Non-pigmented ciliary epithelial cell (primary cell): ENCODE measurements around the gene GDNF.
A peak's percentile ranks its signal among the peaks of the same experiment; 100 is the strongest.
"Not testable (repeated sequence)": the region's sequence is repeated elsewhere in the genome, so short reads cannot be mapped to it uniquely, and the experiment has no call there.

Source experiments
- DNase-seq: peaks from one replicate; pipeline ENCODE4 v3.0.0-alpha.2; 2010; ENCODE audit warnings: low read depth

The GDNF gene

GRCh38 chr5:37816331-37816730, 23.5 kb downstream of the GDNF start:
- DNase-seq: no peak

DNA sequence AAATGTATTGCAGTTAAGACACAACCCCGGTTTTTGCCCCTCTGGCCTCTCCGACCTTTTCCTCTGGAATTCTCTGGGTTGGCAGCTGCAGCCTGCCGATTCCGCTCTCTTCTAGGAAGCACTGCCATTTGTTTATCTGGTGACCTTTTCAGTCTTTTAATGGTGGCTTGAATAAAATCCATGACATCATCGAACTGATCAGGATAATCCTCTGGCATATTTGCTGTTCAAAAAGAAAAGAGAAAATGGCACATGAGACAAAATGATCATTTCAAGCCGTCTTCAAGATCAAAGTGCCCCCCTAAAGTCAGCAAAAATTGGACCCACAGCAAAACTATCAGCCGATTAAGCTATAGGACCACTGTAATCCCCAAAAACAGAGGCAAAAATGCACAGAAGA, 23.9 kb downstream of the GDNF start:
- DNase-seq: no peak

DNA sequence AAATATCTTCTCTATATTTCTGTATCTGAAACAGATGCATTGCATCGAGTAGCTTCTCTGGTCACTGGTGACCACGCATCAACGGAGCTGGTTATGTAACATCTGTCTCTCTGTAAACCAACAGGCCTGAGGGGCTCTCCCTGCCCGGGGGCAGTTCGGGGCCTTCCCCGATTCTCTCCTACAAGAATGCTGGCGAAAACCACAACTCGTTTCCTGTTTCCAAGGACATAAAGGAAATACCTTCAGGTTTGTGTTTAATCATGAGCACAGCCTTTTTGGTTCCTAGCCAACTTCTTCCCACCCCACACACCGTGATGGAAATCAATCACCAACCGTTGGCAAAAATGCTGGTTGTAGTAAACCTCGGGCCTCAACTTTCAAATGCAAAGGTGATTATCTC, 25.1 kb downstream of the GDNF start:
- no peak for DNase-seq

DNA sequence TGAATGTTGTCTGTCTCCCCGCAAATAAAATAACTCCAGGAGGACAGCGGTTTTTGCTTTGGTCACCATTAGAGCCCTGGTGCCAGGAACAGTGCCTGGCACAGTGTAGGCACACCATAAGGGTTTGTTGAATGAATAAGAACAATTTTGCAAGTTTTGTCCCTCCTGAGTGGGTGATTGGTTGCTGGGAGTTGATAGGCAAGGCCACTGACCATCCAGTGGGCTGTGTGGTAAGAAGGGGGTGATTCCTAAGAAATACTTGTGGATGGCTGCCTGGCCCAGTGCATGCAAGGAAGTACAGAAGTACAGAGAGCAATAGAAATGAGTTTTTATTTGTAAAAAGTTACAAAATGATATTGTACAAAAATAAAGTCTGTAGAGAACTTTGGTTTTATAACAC, 27.5 kb downstream of the GDNF start:
- no peak for DNase-seq

DNA sequence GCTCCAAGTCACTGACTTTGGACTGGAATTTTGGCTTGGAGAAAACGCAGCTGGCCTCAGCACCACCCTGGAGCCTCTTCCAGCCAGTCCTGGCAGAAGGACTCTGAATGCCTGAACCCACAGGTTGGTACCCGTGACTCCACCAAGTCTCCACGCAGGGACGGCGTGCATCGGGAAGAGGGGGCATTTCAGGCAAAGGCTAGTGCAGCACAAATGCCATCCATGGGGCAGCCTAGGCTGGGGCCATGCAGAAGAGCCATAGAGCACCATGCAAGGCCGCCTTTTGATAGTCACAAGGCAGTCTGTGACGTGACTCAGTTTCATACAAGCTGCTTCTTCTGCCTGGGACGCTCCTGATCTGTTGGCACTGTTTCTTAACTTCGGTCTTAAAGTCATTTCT, 28.0 kb downstream of the GDNF start:
- no peak for DNase-seq

- no peak for DNase-seq
These were observed 29.5 kb downstream of the GDNF start for GRCh38 chr5:37810311-37810710.

DNA sequence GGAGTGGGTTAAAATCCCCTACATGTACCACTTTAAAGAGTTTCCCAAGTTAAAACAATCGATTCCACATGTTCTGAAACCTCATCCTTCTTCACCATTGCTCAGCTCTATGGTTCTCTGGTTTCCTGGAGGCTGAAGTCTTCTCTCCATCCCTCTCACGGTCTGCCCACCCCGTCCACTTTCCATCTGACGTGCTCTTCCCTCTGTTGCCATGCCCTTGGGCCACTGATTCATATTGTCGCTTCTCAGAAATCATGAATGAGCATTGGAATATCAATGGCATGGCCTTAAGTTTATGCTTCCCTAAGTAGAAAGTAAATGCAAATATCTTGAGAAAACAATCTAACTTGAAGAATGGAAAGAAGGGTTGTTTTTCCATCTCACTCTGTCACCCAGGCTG, 30.9 kb downstream of the GDNF start:
- DNase-seq: no peak

DNA sequence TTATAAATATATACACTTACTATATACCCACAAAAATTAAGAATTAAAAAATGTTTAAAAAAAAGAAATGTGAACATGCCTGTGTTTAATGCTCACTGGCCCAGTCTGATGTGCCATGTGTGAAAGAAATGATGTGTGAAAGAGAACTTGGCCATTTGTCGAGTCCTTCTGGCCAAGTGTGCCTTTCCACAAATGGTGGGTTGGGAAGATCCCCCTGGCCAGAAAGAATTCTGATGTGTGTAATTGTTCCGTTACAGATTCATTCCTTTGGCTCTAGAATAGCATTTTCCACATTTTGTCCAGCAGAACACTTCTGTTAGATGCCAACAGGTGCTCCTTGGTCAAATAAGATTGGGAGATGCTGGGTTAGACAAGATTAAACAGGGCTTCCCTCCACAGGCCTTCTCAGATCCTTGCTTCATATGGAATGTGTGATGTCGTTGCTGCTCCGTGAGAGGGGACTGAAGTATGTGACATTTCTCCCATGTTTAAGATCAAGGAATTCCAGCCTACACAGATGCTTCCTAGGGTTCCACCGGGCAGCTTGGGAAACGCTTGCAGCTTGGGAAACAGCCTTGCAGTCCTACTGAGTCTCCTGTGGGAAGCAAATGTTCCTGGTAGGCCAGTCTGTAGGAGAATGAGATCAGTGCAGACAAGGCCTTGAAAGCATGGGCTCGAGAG, 32.1 kb downstream of the GDNF start:
- DNase-seq: no peak

DNA sequence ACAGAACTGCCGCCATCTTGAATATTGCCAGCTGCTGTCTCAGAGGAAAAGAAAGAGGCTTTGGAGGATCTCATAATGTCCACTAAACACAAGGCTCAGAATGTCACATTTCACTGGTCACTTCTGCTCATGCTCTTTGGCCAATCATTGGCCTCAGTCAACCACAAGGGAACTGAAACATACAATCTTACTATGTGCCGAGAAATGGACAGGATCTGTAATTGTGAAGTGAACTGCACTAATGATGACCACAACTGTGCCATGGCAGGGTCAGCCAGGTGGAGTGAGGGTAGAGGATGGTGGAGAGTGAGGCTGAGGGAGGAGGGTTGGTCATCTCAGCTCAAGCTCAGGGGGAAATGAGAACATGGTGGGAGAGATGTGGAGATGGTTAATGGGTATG, 32.8 kb downstream of the GDNF start:
- no peak for DNase-seq

- no peak for DNase-seq
These were observed 33.4 kb downstream of the GDNF start for GRCh38 chr5:37806476-37806875.

DNA sequence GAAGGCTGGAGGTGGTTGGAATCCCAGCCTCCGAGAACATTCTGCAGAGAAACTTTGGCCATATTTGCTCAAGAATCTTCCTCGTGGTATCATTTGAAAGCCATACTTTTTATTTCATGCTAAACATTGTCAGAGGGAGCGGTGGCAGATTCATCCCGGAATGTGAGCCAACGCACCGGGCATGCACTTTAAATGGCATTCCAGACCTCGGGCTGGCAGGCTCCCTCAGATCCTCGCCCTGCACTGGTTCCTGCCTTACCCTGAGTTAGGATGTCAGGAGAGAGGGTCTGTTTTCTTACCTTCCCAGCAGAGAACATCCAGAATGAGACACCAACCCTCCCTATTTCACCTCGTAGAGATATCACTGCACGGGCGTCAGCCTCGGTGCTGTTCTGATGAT, 33.8 kb downstream of the GDNF start:
- no peak for DNase-seq

- DNase-seq: no peak
These were observed 35.4 kb downstream of the GDNF start for GRCh38 chr5:37804401-37804800.

GRCh38 chr5:37803487-37803886, 36.4 kb downstream of the GDNF start:
- no peak for DNase-seq

DNA sequence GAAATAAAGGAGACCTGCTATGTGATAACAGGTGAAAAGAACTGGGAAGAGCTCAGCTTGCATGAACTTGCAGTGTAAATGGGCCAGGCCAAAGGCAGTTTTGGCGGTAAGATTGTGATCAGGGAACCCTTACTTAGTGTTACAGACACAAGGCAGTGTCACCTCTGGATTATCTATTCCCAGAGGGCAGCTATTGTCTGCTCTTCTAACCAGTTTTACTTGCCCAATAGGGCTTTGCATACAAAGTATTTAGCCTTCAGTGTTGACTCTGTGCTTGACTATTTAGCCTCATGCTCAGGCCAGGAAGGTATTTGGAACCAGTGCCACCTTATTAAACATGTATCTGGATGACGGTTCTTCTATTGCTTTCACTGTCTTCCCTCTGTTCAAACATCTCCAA, 38.3 kb downstream of the GDNF start:
- no peak for DNase-seq

- DNase-seq: no peak
These were observed 39.9 kb downstream of the GDNF start for GRCh38 chr5:37799865-37800421.

DNA sequence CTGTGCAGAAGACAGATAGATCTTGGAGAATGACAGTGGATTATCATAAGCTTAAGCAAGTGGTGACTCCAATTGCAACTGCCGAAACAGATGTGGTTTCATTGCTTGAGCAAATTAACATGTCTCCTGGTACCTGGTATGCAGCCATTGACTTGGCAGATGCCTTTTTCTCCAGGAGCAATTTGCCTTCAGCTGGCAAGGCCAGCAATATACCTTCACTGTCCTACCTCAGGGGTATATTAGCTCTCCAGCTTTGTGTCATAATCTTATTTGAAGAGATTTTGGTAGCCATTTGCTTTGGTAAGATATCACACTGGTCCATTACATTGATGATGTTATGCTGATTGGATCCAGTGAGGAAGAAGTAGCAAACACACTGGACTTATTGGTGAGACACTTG, 43.4 kb downstream of the GDNF start:
- DNase-seq: not testable (repeated sequence)

GRCh38 chr5:37795292-37795691, 44.5 kb downstream of the GDNF start:
- not testable (repeated sequence) for DNase-seq

DNA sequence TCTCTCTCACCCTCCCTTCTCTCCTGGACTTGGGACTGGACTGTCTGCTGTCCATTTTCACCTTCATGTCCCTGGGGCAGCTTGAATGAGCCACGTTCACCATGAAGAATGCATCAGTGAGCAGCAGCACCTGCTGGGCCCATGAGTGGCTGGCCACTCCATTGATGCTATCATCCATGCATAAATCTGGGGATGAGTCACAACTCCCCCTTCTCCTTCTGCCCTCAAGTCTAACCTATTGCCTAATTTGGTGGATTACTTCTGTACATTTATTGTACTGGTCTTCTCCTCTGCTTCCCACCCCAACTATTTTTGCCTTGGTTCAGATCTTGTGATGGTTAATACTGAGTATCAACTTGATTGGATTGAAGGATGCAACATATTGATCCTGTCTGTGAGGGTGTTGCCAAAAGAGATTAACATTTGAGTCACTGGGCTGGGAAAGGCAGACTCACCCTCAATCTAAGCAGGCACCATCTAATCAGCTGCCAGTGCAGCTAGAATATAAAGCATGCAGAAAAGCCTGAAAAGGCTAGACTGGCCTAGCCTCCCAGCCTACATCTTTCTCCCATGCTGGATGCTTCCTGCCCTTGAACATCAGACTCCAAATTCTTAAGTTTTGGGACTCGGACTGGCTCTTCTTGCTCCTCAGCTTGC, 46.7 kb downstream of the GDNF start:
- DNase-seq: peak; percentile 66

DNA sequence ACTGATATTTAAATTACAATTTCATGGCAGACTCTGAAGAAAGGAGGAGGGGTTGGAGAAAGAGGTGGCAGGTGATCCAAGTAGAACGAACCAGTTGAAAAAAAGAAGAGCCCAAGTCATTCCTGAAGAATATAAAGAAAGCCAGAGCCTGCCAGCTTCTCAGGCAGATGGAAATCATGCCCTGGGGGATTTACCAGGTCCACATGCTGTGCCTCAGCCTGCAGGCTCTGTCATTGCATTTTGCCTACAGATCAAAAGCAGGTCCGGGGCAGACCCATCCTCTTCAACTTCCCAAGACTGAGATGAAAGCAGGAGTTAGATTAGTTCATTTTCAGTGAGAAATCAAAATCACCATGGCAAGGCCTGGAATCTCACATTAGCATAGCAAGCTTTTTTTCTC, 48.5 kb downstream of the GDNF start:
- no peak for DNase-seq

- DNase-seq: no peak
These were observed 49.9 kb downstream of the GDNF start for GRCh38 chr5:37789991-37790390.

- DNase-seq: no peak
These were observed 52.1 kb downstream of the GDNF start for GRCh38 chr5:37787742-37788141.

DNA sequence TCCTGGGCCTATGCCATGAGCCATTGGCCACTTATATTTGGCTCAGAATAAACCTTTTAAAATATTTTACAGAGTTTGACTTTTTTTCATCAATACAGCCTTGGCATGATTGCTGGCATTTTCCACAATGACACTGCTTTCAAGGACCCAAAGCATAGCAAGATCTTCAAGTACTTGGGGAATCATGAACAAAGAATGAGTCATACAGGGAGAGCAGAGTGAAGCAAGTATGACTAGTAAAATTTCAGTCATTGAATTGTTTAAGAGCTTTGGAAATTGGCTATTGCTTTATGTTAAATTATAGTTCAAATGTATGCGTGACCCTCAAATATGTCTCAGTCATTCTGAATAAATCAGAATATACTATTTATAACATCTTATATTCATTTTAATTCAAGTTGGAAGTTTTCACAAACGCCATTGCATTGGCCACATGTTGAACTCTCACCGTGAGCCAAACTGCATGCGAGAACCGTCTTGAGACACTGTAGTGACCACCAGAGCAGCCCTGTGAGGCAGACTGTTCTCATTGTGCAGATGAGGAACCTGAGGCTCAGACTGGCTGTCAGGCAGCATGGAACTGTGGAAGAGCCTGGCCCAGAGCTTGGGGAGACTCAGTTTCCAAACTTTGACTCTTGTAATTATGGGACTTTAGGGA, 52.9 kb downstream of the GDNF start:
- no peak for DNase-seq

- no peak for DNase-seq
These were observed 53.4 kb downstream of the GDNF start for GRCh38 chr5:37786416-37786815.
